MM.1S (cell line): ENCODE measurements around the gene SCN4A.

Source experiments
- DNase-seq: peaks from one replicate; pipeline ENCODE4 v3.0.0-alpha.2; 2015
- H2AFZ ChIP-seq: fragments of 300-600 bp; sonication (generic); 2 replicates; pipeline ENCODE4 v1.6.0; 2016; ENCODE audit warnings: antibody characterized with exemption, low read length
- H3F3A ChIP-seq: fragments of 300-600 bp; sonication (generic); 2 replicates; pipeline ENCODE4 v1.6.1; 2016; ENCODE audit warnings: mild to moderate bottlenecking, antibody characterized with exemption, low read length, moderate library complexity, mixed read lengths; ENCODE audit not compliant: insufficient read depth
- H3K27ac ChIP-seq: fragments of 300-600 bp; sonication (generic); 2 replicates; pipeline ENCODE4 v1.5.1; 2016; ENCODE audit warnings: mild to moderate bottlenecking, low read length
- H3K27me3 ChIP-seq: fragments of 300-600 bp; sonication (generic); replicated peaks from 2 replicates; pipeline ENCODE4 v1.6.0; 2016; ENCODE audit warnings: low read length; ENCODE audit not compliant: insufficient read depth
- H3K36me3 ChIP-seq: fragments of 300-600 bp; sonication (generic); replicated peaks from 2 replicates; pipeline ENCODE4 v1.6.1; 2016; ENCODE audit warnings: mild to moderate bottlenecking, low read length, mixed read lengths; ENCODE audit not compliant: insufficient read depth
- H3K4me1 ChIP-seq: fragments of 300-600 bp; sonication (generic); 2 replicates; pipeline ENCODE4 v1.6.1; 2016; ENCODE audit warnings: low read length, mixed read lengths
- H3K4me2 ChIP-seq: fragments of 300-600 bp; sonication (generic); 2 replicates; pipeline ENCODE4 v1.6.0; 2016; ENCODE audit warnings: low read depth, low read length
- H3K4me3 ChIP-seq: fragments of 300-600 bp; sonication (generic); 2 replicates; pipeline ENCODE4 v1.5.1; 2016; ENCODE audit warnings: low read length, mixed read lengths
- H3K79me2 ChIP-seq: fragments of 300-600 bp; sonication (generic); 2 replicates; pipeline ENCODE4 v1.6.1; 2016; ENCODE audit warnings: mixed run types, low read length, mixed read lengths
- H3K9ac ChIP-seq: fragments of 300-600 bp; sonication (generic); 2 replicates; pipeline ENCODE4 v1.6.1; 2016; ENCODE audit warnings: low read length, mixed read lengths
- H3K9me2 ChIP-seq: fragments of 300-600 bp; sonication (generic); replicated peaks from 2 replicates; pipeline ENCODE4 v1.6.1; 2016; ENCODE audit warnings: mild to moderate bottlenecking, low read length, mixed read lengths; ENCODE audit not compliant: insufficient read depth
- H3K9me3 ChIP-seq: fragments of 300-600 bp; sonication (generic); replicated peaks from 2 replicates; pipeline ENCODE4 v1.6.1; 2016; ENCODE audit warnings: mild to moderate bottlenecking, low read length, mixed read lengths; ENCODE audit not compliant: insufficient read depth
- H4K20me1 ChIP-seq: fragments of 300-600 bp; sonication (generic); 2 replicates; pipeline ENCODE4 v1.6.1; 2016; ENCODE audit warnings: mild to moderate bottlenecking, low read length, moderate library complexity, mixed read lengths; ENCODE audit not compliant: insufficient read depth
- CTCF ChIP-seq: fragments of 300-600 bp; sonication (generic); IDR thresholded peaks from 2 replicates; pipeline ENCODE4 v1.5.1; 2016; ENCODE audit warnings: antibody characterized with exemption, low read length, mixed read lengths
- EZH2 ChIP-seq: fragments of 300-600 bp; sonication (generic); optimal IDR thresholded peaks from 2 replicates; pipeline ENCODE3; 2017; ENCODE audit warnings: low read depth, mild to moderate bottlenecking, antibody characterized with exemption, low read length, mixed read lengths
- EZH2phosphoT487 ChIP-seq: fragments of 300-600 bp; sonication (generic); IDR thresholded peaks from 2 replicates; pipeline ENCODE4 v1.6.1; 2018; ENCODE audit warnings: antibody characterized with exemption, low read length

SCN4A gene

GRCh38 chr17:63961355-63962212 lies 11.1 kb downstream of the SCN4A start:
- H3K9ac ChIP-seq: no peak overlapping the region
- 0 out of 2 replicates have a peak overlapping the region, but pooled peaks have one; percentile 11 for H2AFZ ChIP-seq

GRCh38 chr17:63960430-63960829 lies 12.3 kb downstream of the SCN4A start:
- H3K9me2 ChIP-seq: no peaks in the 10 kb centered on the region
- TF ChIP-seq CTCF: no peak
- TF ChIP-seq EZH2: no peak
- TF ChIP-seq EZH2phosphoT487: no peak
- no peak for DNase-seq
- H3K27me3 ChIP-seq: no peaks in the 10 kb centered on the region
- no peaks in the 10 kb centered on the region for H3K36me3 ChIP-seq
- no peak overlapping the region for H3K9ac ChIP-seq
- H3F3A ChIP-seq: peaks cover 6% of the 10 kb centered on the region; the same call in 1 of the 2 replicates
- no peaks in the 10 kb centered on the region for H4K20me1 ChIP-seq
- no peak overlapping the region for H3K27ac ChIP-seq
- H3K4me3 ChIP-seq: no peak overlapping the region
- H3K4me2 ChIP-seq: no peak overlapping the region
- H3K79me2 ChIP-seq: no peaks in the 10 kb centered on the region
- 0 out of 2 replicates have a peak, but pooled peaks cover 5% of the 10 kb centered on the region for H3K4me1 ChIP-seq
- H3K9me3 ChIP-seq: no peaks in the 10 kb centered on the region
- H2AFZ ChIP-seq: no peak overlapping the region

More at GRCh38 chr17:63961355-63962212, 11.1 kb downstream of the SCN4A start:
- Histone ChIP-seq H4K20me1 (no peaks in the 10 kb centered on the region), H3K27me3 (no peaks in the 10 kb centered on the region), H3K79me2 (no peaks in the 10 kb centered on the region), H3K4me3 (peak overlapping the region; percentile 24; the same call in 1 of the 2 replicates), H3K9me3 (no peaks in the 10 kb centered on the region), H3K4me1 (0 out of 2 replicates have a peak, but pooled peaks cover 5% of the 10 kb centered on the region), H3K4me2 (peak overlapping the region; percentile 67), H3K36me3 (no peaks in the 10 kb centered on the region), H3K27ac (no peak overlapping the region), H3K9me2 (no peaks in the 10 kb centered on the region), H3F3A (peaks cover 6% of the 10 kb centered on the region; the same call in 1 of the 2 replicates)
- DNase-seq: peak; percentile 54
- TF ChIP-seq EZH2: no peak
- TF ChIP-seq CTCF: no peak
- TF ChIP-seq EZH2phosphoT487: no peak

GRCh38 chr17:63960006-63960405 lies 12.7 kb downstream of the SCN4A start:
- H3K9ac ChIP-seq: no peak overlapping the region
- no peak overlapping the region for H3K27ac ChIP-seq
- H2AFZ ChIP-seq: no peak overlapping the region
- no peaks in the 10 kb centered on the region for H3K79me2 ChIP-seq
- no peaks in the 10 kb centered on the region for H3K36me3 ChIP-seq
- H3K4me1 ChIP-seq: 0 out of 2 replicates have a peak, but pooled peaks cover 5% of the 10 kb centered on the region
- H3K4me3 ChIP-seq: no peak overlapping the region
- no peaks in the 10 kb centered on the region for H3K9me3 ChIP-seq
- DNase-seq: no peak
- peaks cover 6% of the 10 kb centered on the region; the same call in 1 of the 2 replicates for H3F3A ChIP-seq
- H4K20me1 ChIP-seq: no peaks in the 10 kb centered on the region
- no peak overlapping the region for H3K4me2 ChIP-seq
- no peaks in the 10 kb centered on the region for H3K27me3 ChIP-seq
- H3K9me2 ChIP-seq: no peaks in the 10 kb centered on the region
- TF ChIP-seq CTCF (no peak), EZH2phosphoT487 (no peak), EZH2 (no peak)
